Amniotic stem cell (primary cell): ENCODE data around the gene MPL.
"Not testable (repeated sequence)": the region's sequence is repeated elsewhere in the genome, so short reads cannot be mapped to it uniquely, and the experiment has no call there.

Source experiments
- DNase-seq: peaks from one replicate; lab custom pipeline; 2025; lab: John Stamatoyannopoulos, UW

The MPL gene

DNA sequence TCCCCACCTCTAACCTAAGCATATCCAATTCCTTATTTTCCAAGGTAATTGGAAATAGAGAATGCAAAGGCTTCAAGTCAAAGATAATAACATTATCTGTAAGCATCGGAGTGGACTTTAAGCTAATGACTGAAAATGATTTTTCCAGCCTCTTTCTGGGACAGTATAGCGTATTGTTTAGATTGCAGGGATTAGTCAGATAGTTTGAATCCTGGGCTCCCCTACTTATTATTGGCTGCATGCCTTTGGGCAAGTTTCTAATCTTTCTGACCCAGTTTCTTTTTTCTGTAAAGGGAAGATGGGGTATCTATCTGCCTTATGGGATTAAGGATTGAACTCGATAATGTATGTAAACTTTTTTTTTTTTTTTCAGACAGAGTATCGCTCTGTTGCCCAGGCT is 19.6 kb downstream of the MPL start:
- DNase-seq, result no peak

- no peak for DNase-seq
Measured at GRCh38 chr1:43358121-43358745, 20.6 kb downstream of the MPL start.

DNA sequence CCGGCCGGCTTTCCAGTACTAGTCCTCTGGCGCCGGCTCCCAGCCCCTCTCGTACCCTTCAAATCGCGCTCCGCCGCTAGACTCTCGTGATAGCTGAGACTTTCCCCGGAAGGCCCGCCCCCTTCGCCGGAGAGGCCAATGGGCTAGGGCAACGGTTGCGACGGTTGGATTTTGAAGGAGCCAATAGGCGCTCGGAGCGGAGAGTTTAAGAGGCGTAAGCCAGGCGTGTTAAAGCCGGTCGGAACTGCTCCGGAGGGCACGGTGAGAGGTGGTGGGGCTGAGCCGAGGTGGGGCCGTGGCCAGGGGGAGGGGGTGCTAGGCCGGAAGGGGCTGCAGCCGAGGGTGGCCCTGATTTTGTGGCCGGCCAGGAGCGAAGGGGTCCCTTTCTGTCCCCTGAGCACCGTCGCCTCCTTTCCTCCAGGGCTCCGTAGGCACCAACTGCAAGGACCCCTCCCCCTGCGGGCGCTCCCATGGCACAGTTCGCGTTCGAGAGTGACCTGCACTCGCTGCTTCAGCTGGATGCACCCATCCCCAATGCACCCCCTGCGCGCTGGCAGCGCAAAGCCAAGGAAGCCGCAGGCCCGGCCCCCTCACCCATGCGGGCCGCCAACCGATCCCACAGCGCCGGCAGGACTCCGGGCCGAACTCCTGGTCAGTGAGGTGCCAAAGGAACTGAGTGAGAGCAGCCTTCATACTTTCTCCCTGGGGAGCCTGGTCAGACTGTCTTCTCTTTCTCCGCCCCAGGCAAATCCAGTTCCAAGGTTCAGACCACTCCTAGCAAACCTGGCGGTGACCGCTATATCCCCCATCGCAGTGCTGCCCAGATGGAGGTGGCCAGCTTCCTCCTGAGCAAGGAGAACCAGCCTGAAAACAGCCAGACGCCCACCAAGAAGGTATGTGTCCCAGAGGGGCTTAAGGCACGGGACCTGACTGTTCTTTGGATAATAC is 21.4 kb downstream of the MPL start, which contains the start of gene CDC20:
CDC20 (plus strand) TSS at position 236 of the 948 bp plus-strand sequence; CDS start at position 471, 235 bp downstream.
- peak; percentile 97 for DNase-seq

DNA sequence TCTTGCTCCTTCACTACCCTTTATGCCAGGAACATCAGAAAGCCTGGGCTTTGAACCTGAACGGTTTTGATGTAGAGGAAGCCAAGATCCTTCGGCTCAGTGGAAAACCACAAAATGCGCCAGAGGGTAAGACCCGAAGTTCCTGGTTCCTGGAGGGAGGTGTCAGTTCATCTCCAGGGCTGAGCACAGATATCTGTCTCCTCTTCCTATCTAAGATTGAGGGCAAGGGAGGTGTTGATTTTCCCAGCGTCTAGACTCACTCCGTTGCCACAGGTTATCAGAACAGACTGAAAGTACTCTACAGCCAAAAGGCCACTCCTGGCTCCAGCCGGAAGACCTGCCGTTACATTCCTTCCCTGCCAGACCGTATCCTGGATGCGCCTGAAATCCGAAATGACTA is 22.1 kb downstream of the MPL start:
- no peak for DNase-seq

- no peak for DNase-seq
Measured at GRCh38 chr1:43360616-43361015, 23.0 kb downstream of the MPL start.

GRCh38 chr1:43363283-43363934 is 25.8 kb downstream of the MPL start:
- no peak for DNase-seq

DNA sequence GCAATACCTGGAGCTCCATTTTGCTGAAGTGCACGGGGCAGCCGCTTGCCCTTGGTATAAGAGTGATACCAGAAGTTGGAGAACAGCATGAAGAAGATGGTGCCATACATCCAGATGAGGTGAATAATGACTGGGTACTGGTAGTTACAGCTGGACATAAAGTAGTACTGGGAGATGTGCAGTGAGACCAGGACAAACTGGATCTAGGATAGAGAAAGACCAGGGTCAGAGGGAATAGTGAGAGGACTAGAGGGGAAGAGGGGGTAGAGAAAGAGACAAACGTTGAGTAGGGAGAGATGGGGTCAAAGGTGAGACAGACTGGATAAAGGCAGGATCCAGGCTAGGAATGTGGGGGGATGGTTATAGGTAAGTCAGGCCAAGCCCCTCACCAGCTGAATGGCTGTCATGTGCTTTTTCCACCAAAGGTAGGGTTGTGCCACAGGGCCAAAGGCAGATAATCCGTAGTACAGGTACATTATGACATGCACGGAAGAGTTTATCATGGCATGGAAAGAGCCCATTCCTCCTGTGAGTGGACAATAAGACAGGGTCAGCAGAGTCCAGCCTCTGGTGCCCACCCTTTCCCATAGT is 26.4 kb downstream of the MPL start:
- DNase-seq, result no peak

GRCh38 chr1:43365678-43366077 is 28.1 kb downstream of the MPL start:
- no peak for DNase-seq

- DNase-seq, result no peak
Measured at GRCh38 chr1:43366179-43366578, 28.6 kb downstream of the MPL start.

GRCh38 chr1:43366601-43367025 is 29.0 kb downstream of the MPL start:
- DNase-seq, result no peak

- DNase-seq, result no peak
Measured at GRCh38 chr1:43367026-43367903, 29.6 kb downstream of the MPL start.

DNA sequence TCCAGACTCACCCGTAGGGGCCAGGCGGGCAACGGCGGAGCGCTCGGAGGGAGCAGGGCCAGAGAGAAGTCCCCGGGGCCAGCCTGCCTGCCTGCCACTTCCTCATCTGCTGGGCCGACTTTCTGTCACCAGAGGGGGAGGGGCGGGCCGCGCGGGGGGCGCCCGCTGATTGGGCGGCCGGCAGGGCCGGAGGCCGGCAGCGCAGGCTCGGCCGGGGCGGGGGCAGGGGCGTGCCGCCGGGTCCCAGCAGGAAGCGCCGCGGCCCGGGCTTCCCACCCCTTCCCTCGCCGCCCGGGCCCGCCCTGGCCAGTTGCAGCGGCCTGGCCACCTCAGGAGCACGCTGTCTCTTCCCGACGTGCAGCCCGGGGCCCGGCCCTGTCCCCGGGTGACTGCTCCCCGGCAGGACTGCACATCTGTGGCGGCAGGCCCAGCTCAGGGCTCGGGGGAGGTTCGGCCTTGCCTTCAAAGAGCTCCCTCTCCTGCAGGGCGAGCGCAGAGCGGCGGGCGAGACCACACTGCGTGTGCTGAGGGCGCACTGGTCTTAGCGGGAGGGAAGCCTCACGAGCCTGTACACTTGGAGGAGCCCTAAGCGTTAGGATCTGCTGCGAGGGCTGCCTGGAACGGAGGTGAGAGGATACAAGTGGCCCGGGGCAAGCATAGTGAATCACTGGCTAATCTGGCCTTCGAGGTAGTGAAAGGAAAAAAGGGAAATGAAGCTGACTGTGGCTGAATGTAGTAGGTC is 30.5 kb downstream of the MPL start, which contains the start of gene ELOVL1:
ELOVL1 (minus strand) TSS at position 108 of the 742 bp plus-strand sequence. CDS start 2,402 bp downstream, outside the sequence.
- DNase-seq, result peak; percentile 66

GRCh38 chr1:43368646-43369020 is 31.0 kb downstream of the MPL start:
- no peak for DNase-seq

- DNase-seq, result not testable (repeated sequence)
Measured at GRCh38 chr1:43369779-43370178, 32.2 kb downstream of the MPL start.

GRCh38 chr1:43370564-43370963 is 32.9 kb downstream of the MPL start:
- DNase-seq, result no peak

- no peak for DNase-seq
Measured at GRCh38 chr1:43372172-43372571, 34.6 kb downstream of the MPL start.

DNA sequence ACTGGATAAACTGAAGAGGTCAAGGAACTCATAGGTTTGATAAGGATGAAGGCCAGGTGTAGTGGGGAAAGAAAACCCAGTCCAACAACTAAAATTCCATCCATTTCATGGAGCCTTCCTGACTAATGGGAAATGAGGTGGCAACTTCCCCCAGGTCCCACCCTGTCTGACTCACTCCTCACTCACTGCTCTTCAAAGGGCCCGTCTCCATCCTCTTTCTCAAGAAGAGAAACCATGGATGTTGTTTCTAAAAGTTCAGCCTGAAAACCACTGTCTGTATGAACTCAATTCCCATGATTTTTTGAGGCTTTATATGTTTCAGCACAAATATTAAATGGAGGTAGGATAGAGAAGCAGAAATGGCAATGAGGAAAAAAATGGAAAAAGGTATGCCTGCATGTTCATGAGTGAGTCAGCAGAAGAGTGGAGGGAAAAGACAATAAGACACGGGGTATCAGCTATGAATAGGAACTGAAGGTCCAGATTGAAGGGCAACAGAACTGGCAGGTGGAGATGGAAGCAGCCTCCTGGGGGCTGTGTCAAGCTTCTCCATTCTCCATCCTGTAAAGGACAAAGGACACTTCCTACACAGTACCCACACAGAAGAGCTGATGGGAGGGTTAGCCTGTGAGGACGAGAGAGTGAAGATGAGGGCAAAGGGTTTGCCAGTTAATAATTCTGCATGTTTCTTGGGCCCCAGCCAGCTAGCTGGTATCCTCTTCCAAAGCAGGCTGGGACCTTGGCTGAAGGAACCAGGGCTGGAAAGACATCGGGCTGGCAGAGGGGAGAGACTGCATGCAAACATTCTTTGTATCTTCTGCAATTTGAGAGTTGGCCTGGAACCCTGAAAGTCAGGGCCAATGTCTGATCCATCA is 35.7 kb downstream of the MPL start:
- peak; percentile 41 for DNase-seq

DNA sequence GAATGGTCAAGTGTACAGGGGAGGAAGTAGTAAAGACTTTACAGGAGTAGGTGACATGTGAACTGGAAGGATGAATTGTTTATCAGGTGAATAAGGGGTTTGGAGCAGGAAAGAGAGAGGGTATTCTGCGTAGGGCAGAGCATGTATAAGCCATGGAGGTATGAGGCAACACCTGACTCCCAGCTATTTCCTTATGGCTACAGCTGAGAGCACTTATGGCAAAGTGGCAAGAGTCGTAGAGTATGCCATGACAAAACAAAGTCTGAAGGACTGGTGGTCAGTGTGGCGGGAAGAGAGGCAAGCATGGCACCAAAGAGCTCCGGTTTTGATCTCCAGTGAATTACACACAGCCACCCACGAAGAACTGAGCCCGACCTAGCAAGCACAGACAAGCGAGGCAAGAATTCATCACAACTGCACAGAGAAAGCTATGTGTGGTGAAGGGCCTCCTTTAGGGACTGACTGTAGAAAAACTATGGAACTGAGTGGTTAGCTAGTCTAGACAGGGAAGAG is 39.2 kb downstream of the MPL start:
- no peak for DNase-seq

- DNase-seq, result no peak
Measured at GRCh38 chr1:43377831-43378230, 40.2 kb downstream of the MPL start.
